AML-193 (cell line): Measurements from ENCODE around the gene MED7.

ENCODE experiments used
- DNase-seq, 2 experiments: peaks; one replicate each; lab custom pipeline; 2025; lab: John Stamatoyannopoulos, UW

Gene MED7

DNA sequence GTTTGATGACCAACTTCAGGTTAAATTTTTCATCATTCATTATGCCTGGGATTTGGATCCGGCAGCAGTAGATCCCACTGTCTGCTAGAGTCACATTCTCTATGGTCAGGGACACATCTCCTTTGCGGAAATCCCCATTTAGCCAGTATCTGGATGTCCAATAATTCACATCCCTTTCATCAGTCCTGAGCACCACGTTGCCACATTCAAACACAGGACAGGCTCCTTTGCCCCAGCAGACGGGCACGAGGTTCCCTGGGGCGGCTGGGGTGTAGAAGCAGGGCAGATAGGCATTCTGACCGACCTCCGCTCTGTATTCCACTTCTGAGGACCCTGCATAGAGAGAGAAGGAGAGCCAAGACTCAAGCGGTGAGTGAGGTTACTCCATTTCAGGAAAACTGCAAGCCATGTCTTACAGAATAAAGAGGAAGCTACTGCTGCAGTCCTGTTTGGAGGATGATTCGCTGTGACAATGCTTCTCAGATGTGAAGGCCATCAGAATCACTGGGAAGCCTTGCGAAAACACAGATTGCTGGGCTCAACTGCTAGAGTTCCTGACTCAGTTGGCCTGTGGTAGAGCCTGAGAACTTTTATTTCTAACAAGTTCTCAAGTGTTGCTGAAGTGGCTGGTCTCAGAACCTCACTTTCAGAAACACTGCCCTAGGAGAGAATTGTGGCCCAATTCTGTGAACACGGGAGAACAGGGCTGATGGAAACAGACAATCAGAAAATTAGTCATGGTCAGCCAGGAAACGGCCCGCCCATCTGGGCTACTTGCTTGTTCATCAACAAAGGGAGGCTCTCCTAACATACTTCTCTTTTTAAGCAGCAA is 35.8 kb downstream of the MED7 start:
- peak; percentile 48 to 58 for DNase-seq

DNA sequence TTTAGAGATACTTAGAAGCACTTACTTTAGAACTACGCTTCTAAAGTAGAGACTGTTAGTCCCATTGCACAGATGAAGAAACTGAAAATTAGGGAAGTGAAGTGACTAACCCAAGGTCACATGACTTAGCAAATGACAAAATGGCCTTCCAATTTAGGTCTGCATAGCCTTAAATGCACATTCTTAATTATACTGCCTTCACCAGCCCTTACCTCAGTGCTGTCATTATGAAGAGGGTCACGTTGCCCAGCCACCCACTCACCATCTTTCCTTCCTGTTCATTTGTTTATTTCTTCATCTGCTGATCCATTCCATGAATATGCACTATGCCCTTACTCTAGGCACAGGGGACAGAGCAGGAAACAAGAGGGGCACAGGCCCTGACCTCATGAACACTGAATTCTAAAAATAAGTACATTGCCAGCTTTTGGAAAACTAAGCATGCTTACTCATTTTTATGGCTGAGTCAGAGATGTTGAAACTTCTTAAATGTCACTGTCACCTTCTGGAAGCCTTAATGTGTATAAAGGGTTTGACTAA is 42.5 kb downstream of the MED7 start:
- DNase-seq: peak; percentile 37 to 41

DNA sequence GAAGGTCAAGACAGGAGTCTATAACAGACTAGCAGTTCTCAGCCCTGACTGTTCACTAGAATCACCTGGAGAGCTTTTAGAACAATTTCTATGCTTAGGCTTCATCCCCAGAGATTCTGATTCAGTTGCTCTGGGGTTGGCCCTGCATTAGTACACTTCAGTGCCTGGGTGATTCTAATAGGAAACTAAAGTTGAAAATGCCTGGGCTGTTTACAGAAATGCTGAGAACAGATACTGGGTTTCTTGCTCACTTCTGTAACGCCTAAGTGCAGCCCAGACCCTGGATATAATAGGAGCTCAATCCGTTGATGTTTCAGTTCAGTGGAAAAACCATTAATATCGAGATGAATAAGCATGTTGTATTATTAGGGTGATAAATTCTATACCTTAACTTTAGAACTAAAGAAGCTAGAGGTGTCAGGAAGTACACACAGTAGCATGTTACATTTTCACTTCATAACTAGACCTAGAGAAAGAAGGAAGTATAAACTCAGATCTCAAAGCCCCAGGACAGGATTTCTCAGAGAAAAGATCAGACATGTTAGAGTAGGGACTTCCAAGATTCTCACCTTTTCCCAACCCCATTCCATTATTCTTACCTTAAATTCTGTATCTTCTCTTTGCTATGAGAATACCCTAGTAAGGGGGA is 54.2 kb downstream of the MED7 start:
- no peak for DNase-seq
